ENCODE results near the gene AADAC. TPM values are rescaled to one million over a fixed set of nuclear protein-coding genes. Genes with fewer than 3 reads are reported as not detected.

Gene AADAC
- total and polyA plus RNA-seq, 7 donors: 0.14 to 0.71 TPM; not detected in 5

DNA sequence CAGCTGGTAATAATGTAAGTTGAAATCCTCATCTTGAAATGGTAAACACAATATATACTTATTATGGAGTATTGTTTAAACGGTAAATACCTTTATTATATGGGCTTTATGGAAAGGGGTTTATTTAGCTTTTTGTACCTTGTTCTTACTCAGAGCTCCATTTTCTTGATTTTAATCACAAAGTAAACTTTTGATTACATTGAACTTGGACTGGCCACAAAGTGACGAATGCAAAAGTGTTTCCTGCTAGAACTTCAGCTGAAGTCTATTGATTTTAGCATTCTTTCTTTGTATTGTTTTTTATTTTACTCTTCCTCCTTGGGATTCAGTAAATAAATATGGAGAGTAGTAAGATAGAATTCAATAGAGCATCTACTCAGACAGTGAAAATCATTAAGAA lies 19.8 kb upstream of the AADAC start:
- Histone ChIP-seq H3K4me3 (no peak overlapping the region), H3K4me1 (no peaks in the 10 kb centered on the region), H3K27me3 (ENCODE audit: insufficient read depth in 3 of 3, low read length in 2 of 3) (no peaks in the 10 kb centered on the region), H3K9me3 (no peaks in the 10 kb centered on the region), H3K27ac (no peak overlapping the region), H3K36me3 (ENCODE audit: insufficient read depth in 1 of 2, low read depth in 1 of 2) (no peaks in the 10 kb centered on the region)
- intact Hi-C loops (cut with DNase I): no loop called here
- no peak for TF ChIP-seq CTCF (IDR thresholded peaks at IDR 0.05)
- ATAC-seq (no peak), DNase-seq (no peak)
- WGBS, 3 donors: 92 to 93% (median 93%) methylated on average over 2 of the region's 2 CpGs

DNA sequence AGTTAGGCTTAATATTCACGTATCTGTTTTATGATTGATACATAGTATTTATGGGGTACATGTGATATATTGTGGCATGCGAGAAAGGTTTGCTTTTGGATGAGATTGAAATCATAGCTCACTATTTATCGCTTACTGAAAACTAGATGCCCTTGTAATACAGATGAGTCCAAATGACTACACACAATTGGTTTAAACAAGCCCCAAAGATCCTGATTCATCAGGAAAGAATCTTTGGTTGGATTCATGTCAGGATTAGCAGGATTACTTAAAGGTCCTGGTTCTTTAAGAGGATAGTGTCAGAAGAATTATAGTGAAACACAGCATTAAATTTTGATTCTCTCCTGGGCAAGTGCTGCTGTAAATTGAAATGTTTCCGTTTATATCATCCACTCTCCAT lies 18.6 kb upstream of the AADAC start:
- intact Hi-C loops (cut with DNase I): no loop called here
- Histone ChIP-seq H3K27ac (no peak overlapping the region), H3K36me3 (ENCODE audit: insufficient read depth in 1 of 2, low read depth in 1 of 2) (no peaks in the 10 kb centered on the region), H3K27me3 (ENCODE audit: insufficient read depth in 3 of 3, low read length in 2 of 3) (no peaks in the 10 kb centered on the region), H3K4me1 (no peaks in the 10 kb centered on the region), H3K4me3 (no peak overlapping the region), H3K9me3 (no peaks in the 10 kb centered on the region)
- 74 to 83% (median 76%) methylated on average over 4 of the region's 4 CpGs for WGBS, 3 donors
- ATAC-seq (no peak), DNase-seq (no peak)
- no peak for TF ChIP-seq CTCF (IDR thresholded peaks at IDR 0.05)

DNA sequence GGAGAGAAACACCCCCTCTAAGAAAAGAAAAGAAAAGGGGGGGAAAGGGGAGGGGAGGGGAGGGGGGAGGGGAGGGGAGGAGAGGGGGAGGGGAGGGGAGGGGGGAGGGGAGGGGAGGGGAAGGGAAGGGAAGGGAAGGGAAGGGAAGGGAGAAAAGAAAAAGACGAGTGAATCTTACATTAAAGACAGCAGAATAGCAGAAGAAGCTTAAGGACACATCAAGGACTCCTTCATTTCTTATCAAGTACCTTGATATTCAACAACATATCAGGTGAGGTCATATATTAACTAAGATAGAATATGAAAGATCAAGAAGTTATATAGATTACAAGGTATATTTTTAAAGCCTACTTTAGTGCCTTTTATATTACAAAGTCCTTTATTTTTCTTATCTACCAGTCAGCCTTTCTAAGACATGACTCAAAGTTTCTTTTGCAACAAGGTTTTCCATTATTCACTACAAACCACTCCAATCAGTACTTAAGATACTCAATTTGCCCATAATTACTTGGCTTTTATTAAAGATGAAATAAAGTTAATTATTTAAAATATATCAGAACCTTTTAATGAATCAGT lies 17.7 kb upstream of the AADAC start:
- no peaks in the 10 kb centered on the region for H3K4me1 ChIP-seq
- H3K27ac ChIP-seq: no peak overlapping the region
- ATAC-seq (no peak), DNase-seq (no peak)
- H3K36me3 ChIP-seq (ENCODE audit: insufficient read depth in 1 of 2, low read depth in 1 of 2): no peaks in the 10 kb centered on the region
- H3K27me3 ChIP-seq (ENCODE audit: insufficient read depth in 3 of 3, low read length in 2 of 3): no peaks in the 10 kb centered on the region
- no peak for TF ChIP-seq CTCF (IDR thresholded peaks at IDR 0.05)
- no peak overlapping the region for H3K4me3 ChIP-seq
- intact Hi-C loops (cut with DNase I): no loop called here
- H3K9me3 ChIP-seq: no peaks in the 10 kb centered on the region
- 58 to 75% (median 66%) methylated on average over 1 of the region's 1 CpG for WGBS, 3 donors

- Histone ChIP-seq H3K4me3 (no peak overlapping the region), H3K27me3 (ENCODE audit: insufficient read depth in 3 of 3, low read length in 2 of 3) (no peaks in the 10 kb centered on the region), H3K9me3 (no peaks in the 10 kb centered on the region), H3K27ac (no peak overlapping the region), H3K4me1 (no peaks in the 10 kb centered on the region), H3K36me3 (ENCODE audit: insufficient read depth in 1 of 2, low read depth in 1 of 2) (no peaks in the 10 kb centered on the region)
- DNase-seq (no peak), ATAC-seq (no peak)
- WGBS, 3 donors: 67 to 81% (median 73%) methylated on average over 2 of the region's 2 CpGs
- intact Hi-C loops (cut with DNase I): no loop called here
- no peak for TF ChIP-seq CTCF (IDR thresholded peaks at IDR 0.05)
Measured at GRCh38 chr3:151798466-151798865, 15.4 kb upstream of the AADAC start.

GRCh38 chr3:151800431-151800830 lies 13.5 kb upstream of the AADAC start:
- no peak for TF ChIP-seq CTCF (IDR thresholded peaks at IDR 0.05)
- H3K4me1 ChIP-seq: no peaks in the 10 kb centered on the region
- WGBS, 3 donors: 44 to 64% (median 50%) methylated on average over 2 of the region's 2 CpGs
- no peak overlapping the region for H3K27ac ChIP-seq
- H3K36me3 ChIP-seq (ENCODE audit: insufficient read depth in 1 of 2, low read depth in 1 of 2): no peaks in the 10 kb centered on the region
- ATAC-seq: no peak
- DNase-seq: no peak
- intact Hi-C loops (cut with DNase I): no loop called here
- H3K27me3 ChIP-seq (ENCODE audit: insufficient read depth in 3 of 3, low read length in 2 of 3): no peaks in the 10 kb centered on the region
- H3K4me3 ChIP-seq: no peak overlapping the region
- H3K9me3 ChIP-seq: no peaks in the 10 kb centered on the region
